Measurements from ENCODE around the gene SDF4.

SDF4 gene

GRCh38 chr1:1231400-1232207 lies at the start of gene SDF4:
Gene SDF4 (minus strand): TSS chr1:1232001. CDS start chr1:1228772, 3,229 bp downstream.
- DNase-seq: peak; percentile 96
- in situ Hi-C loops (cut with MboI; ENCODE audit: low pct_unique_long_range_greater_than_20kb, low sequenced_read_pairs): loop anchor here (25.0 kb wide), 1 partner anchor 94 kb away; no protein-coding TSS in a partner anchor

DNA sequence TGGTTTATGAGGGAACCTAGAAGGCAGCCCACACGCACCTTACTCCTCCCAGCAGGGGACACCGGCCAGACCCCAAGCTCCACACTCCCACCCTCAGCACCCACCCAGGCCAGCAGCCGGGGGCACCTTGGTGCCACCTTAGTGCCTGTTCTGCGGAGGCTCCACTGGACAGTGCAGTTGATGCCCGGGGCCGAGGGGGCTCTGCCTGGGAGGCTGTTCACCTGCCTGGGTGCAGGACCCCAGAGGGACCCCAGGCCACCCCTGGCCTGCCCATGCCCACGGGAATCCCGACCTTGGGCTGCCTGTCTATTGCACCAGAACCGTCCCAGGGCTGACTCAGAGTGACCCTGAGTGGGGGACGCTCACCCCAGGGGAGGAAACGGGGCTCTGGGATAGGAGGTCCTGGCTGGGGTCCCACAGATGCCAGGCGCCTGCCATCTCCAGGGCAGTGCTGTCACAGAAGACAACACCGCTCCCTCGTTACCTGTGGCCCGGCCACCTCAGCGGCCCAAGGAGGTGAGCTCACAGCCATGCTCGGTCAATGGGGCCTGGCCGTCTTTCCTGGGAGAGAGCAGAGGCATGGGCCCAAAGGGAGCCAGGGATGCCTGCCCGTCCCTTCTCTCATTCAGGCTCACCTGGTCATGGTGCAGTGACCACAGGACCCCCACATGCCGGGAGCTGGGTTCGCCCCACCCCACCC lies 49.1 kb upstream of the SDF4 start:
- in situ Hi-C loops (cut with MboI; ENCODE audit: low pct_unique_long_range_greater_than_20kb, low sequenced_read_pairs): no loop called here
- no peak for DNase-seq

DNA sequence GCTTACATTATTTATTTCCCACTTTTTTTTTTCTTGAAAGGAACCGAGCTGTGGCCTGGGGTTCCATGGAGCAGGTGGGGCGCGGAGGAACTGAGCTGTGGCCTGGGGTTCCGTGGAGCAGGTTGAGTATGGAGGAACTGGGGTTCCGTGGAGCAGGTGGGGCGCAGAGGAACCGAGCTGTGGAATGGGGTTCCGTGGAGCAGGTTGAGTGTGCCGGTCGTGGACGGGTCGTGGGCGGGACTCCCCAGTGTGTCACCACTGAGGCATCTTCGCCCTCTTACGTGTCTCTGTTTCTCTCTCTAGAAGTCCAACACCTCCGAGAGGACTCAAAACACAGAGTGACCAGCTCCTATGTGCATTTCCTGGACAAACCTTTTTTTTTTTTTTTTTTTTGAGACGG lies 47.2 kb upstream of the SDF4 start:
- no peak for DNase-seq
- in situ Hi-C loops (cut with MboI; ENCODE audit: low pct_unique_long_range_greater_than_20kb, low sequenced_read_pairs): no loop called here

- no peak for DNase-seq
- in situ Hi-C loops (cut with MboI; ENCODE audit: low pct_unique_long_range_greater_than_20kb, low sequenced_read_pairs): no loop called here
These were observed 46.8 kb upstream of the SDF4 start for GRCh38 chr1:1278620-1279019.

DNA sequence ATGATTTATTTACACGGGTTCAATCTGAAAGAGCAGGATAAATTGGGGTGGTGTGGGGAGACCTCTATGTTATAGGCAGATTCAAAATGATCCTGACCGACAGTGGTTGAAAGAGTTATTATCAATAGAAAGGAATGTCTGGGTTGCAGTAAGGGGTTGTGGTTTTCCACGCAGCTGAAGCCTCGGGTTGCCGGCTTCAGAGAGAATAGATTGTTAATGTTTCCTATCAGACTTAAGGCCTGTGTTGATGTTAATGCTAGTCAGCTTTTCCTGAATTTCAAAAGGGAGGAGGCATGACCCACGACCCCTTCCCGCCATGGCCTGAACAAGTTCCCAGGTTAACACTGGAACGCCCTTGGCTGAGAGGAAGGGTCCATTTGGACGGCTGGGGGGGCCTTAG lies 44.0 kb upstream of the SDF4 start:
- in situ Hi-C loops (cut with MboI; ENCODE audit: low pct_unique_long_range_greater_than_20kb, low sequenced_read_pairs): no loop called here

GRCh38 chr1:1274931-1275431 lies 43.2 kb upstream of the SDF4 start:
- DNase-seq: no peak
- in situ Hi-C loops (cut with MboI; ENCODE audit: low pct_unique_long_range_greater_than_20kb, low sequenced_read_pairs): no loop called here

More for the DNA sequence above, 44.0 kb upstream of the SDF4 start:
- no peak for DNase-seq

DNA sequence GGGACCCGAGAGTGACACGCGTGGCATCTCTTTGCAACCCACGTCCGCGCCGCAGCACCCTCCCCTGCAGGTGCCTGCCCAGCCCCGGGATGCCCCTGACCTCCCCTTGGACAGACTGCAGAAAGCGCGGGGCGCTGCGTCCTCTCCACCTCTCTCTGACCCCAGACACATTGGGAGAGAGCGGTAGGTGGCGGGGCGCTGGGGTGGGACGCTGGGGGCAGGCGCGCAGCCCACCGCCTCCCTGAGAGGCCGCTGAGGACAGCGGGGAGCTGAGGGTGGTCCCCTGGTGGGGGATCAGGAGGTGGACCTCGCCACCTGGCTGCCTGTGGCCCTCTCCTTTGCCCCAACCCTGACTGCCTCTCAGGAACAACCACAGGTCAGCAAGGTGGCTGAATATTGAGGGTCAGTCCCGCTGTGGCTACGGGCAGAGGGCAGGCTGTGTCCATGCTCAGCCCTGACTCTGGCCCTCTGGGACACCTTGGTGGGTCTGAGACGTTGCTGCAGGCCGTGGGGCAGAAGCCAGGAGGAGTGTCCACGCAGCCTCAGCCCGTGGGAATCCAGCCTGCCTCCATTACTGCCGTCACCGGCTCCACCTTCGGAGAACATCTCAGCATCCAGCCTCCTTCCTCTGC lies 42.6 kb upstream of the SDF4 start:
- in situ Hi-C loops (cut with MboI; ENCODE audit: low pct_unique_long_range_greater_than_20kb, low sequenced_read_pairs): no loop called here

DNA sequence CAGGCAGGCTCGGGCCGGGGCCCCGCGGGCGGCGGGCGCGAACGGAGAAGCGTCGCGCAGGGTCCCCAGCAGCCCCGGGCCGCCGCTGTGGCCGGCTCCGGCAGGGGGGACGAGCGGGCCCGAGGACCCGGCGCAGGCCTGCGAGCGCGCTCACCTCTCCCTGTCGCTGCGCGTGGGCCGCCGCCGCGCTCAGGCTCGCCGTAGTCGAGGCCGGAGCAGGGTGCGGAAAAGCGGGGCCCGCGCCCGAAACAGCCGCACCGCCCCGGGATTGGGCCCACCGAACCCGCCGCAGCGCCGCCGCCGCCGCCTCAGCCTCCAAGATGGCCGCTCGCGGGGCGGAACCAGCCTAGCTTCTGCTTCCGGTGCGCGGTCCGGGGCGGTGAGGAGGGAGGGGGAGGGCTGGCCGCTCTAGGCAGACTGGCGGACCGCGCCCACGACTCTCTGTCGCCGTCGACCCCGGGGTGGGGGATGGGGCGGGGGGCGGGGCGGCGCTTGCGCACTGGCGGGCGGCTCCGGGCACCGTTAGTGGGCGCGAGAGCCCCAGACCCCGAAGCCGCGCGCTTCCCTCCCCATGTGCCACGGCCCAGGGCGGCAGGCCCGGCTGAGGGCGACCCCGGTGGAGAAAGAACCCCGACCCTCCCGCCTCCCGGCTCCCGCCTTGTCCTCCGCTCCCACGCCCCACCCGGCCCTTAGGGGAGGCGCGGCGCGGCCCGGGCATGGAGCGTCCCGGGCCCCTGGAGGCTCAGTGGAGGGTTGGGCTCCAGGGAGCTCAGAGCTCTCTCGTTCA lies 41.9 kb upstream of the SDF4 start, which contains the start of gene UBE2J2:
TSS of gene UBE2J2 (minus strand) at position 343 of the 787 bp plus-strand sequence. CDS start 5,862 bp downstream, outside the sequence.
- DNase-seq: peak; percentile 83
- in situ Hi-C loops (cut with MboI; ENCODE audit: low pct_unique_long_range_greater_than_20kb, low sequenced_read_pairs): no loop called here

More for the DNA sequence above, 42.6 kb upstream of the SDF4 start:
- no peak for DNase-seq

DNA sequence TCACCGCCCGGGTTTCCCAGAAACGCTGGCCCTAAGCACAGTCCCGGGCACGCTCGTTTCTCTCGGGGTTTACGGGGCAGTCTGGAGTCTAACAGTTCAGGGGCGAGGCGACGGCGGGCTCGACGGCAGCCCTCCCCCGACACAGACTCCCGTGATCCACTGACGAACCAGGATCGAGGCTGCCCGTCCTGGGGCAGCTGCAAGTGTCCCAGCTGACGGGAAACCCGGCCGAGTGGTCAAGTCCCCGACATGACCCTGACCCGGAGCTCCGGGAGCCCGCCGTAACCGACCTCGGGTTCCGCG lies 41.4 kb upstream of the SDF4 start:
- no peak for DNase-seq

GRCh38 chr1:1272341-1273208 lies 40.8 kb upstream of the SDF4 start:
- in situ Hi-C loops (cut with MboI; ENCODE audit: low pct_unique_long_range_greater_than_20kb, low sequenced_read_pairs): no loop called here
- DNase-seq: no peak

More for the DNA sequence above, 41.4 kb upstream of the SDF4 start:
- in situ Hi-C loops (cut with MboI; ENCODE audit: low pct_unique_long_range_greater_than_20kb, low sequenced_read_pairs): no loop called here

DNA sequence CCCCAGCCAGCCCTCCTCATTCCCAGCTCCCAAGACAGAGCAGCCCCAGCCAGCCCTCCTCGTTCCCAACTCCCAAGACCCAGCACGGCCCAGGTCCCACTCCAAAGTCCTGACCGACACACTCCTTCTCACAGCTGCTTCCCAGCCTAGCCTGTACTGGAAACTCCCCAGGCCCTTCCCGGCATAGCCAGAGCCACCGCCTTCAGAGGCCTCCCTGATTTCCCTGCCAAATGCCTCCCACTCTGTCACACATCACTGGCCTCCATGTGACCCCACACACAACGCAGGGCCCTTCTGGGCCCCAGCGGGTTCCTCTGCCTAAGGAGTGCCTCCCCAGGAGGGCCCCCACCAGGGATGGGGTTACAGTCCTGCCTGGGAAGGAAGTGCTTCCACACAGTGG lies 39.0 kb upstream of the SDF4 start:
- DNase-seq: no peak
- in situ Hi-C loops (cut with MboI; ENCODE audit: low pct_unique_long_range_greater_than_20kb, low sequenced_read_pairs): no loop called here

DNA sequence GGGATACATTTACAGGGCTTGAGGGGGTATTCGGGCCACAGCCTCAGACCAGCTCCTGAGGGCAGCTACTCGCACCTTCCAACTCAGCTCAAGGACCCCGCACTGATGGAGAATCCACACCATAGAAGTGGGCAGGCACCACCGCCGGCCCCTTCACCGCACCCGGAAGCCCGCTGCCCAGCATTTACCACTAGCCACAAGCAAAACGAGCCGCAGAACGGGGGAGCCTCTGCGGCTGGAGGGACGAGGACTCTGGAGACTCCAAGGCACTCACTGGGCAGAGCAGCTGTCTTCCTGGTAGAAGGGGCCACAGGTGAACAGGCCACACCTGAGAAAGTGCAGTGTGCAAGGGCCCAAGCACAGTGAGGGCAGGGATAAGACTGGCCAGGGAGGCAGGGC lies 36.5 kb upstream of the SDF4 start:
- DNase-seq: no peak
- in situ Hi-C loops (cut with MboI; ENCODE audit: low pct_unique_long_range_greater_than_20kb, low sequenced_read_pairs): no loop called here

- in situ Hi-C loops (cut with MboI; ENCODE audit: low pct_unique_long_range_greater_than_20kb, low sequenced_read_pairs): no loop called here
- no peak for DNase-seq
These were observed 35.9 kb upstream of the SDF4 start for GRCh38 chr1:1267488-1268283.

DNA sequence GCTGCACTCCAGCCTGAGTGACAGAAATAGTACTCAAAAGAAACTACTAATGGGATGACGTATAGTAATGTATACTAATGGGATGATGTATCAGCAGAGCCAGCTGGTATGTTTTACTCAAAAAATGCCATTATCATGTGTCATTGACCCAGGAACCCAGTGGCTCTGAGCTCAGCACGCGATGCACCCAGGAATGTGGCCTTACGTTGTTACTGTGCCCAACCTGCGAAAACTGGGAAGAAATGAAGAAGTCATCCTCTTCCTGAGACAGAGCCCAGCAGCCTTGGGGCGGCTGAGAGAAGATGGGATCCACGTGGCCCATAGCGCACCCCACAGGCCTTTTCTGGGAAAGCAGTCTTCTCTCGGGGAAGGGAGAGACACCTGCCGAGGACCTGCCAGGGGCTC lies 33.1 kb upstream of the SDF4 start:
- DNase-seq: peak; percentile 55
- in situ Hi-C loops (cut with MboI; ENCODE audit: low pct_unique_long_range_greater_than_20kb, low sequenced_read_pairs): no loop called here

- no peak for DNase-seq
- in situ Hi-C loops (cut with MboI; ENCODE audit: low pct_unique_long_range_greater_than_20kb, low sequenced_read_pairs): no loop called here
These were observed 32.2 kb upstream of the SDF4 start for GRCh38 chr1:1264026-1264425.

DNA sequence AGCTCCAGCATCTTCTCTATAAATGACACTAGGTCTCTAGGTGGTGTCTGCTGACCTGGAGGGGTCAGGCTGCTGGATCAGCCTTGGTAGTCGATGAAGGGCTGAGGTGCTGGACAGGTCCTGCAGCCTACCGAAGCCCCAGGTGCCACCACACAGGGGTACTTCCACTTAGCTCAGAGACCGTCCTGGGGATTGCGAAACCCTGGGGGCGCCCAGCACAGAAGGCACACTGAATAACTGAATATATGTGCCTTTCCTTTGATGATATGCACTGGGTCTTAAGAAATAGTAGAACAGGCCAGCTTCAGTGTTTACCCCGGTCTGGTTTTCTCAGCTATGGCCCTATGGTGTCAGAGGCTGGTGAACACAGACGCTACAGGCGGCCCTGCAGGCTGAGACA lies 31.0 kb upstream of the SDF4 start:
- in situ Hi-C loops (cut with MboI; ENCODE audit: low pct_unique_long_range_greater_than_20kb, low sequenced_read_pairs): no loop called here

DNA sequence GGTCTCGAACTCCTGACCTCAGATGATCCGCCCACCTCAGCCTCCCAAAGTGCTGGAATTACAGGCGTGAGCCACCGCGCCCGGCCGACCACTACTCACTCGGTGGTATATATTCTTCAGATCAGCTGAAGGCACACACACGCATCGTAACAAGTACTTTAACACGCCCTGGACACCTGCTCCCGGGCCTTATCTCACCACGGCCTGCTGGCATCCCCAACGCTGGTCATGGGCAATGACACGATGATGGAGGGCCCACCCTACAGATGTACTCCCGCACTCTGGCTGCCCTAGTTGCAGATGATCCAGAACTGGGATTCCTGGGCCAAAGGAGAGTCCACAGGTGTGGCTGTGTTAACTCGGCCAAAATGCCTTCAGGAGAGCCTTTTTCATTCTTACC lies 30.3 kb upstream of the SDF4 start:
- in situ Hi-C loops (cut with MboI; ENCODE audit: low pct_unique_long_range_greater_than_20kb, low sequenced_read_pairs): no loop called here

More for the DNA sequence above, 31.0 kb upstream of the SDF4 start:
- DNase-seq: no peak

More for the DNA sequence above, 30.3 kb upstream of the SDF4 start:
- no peak for DNase-seq

Measured in KBM-7 (cell line).